GM23338 (cell line): ENCODE results near the gene ECT2. TPM values are rescaled to one million over a fixed set of nuclear protein-coding genes. Genes with fewer than 3 reads are reported as not detected.
A peak's percentile ranks its signal among the peaks of the same experiment; 100 is the strongest.

Source experiments
- ATAC-seq: fragments of 200-7000 bp; cut with Tn5 transposase; 3 replicates; pipeline ENCODE4 v1.9.1; 2020
- DNase-seq: peaks from one replicate; pipeline ENCODE4 v3.0.0-alpha.2; 2015; ENCODE audit warnings: low spot score
- H2AFZ ChIP-seq: fragments of 200-600 bp; sonication (generic); 2 replicates; pipeline ENCODE4 v1.8.0; 2016; ENCODE audit warnings: antibody characterized with exemption, mild to moderate bottlenecking, moderate library complexity
- H3F3A ChIP-seq: fragments of 200-600 bp; sonication (generic); replicated peaks from 2 replicates; pipeline ENCODE4 v1.8.0; 2017; ENCODE audit warnings: antibody characterized with exemption, mixed run types, low read depth
- H3K27ac ChIP-seq: fragments of 200-600 bp; sonication (generic); 2 replicates; pipeline ENCODE4 v1.6.1; 2016; ENCODE audit warnings: low read depth
- H3K27me3 ChIP-seq: fragments of 200-600 bp; sonication (generic); 2 replicates; pipeline ENCODE4 v1.8.0; 2016; ENCODE audit warnings: mild to moderate bottlenecking, mixed run types, moderate library complexity; ENCODE audit not compliant: insufficient read depth
- H3K36me3 ChIP-seq: fragments of 200-600 bp; sonication (generic); 2 replicates; pipeline ENCODE4 v1.8.0; 2016; ENCODE audit warnings: mild to moderate bottlenecking; ENCODE audit not compliant: insufficient read depth
- H3K4me1 ChIP-seq: fragments of 200-600 bp; sonication (generic); 2 replicates; pipeline ENCODE4 v1.8.0; 2016; ENCODE audit warnings: mild to moderate bottlenecking, moderate library complexity; ENCODE audit not compliant: insufficient read depth
- H3K4me2 ChIP-seq: fragments of 200-600 bp; sonication (generic); 2 replicates; pipeline ENCODE4 v1.7.1; 2017; ENCODE audit warnings: mixed run types
- H3K4me3 ChIP-seq: fragments of 200-600 bp; sonication (generic); 2 replicates; pipeline ENCODE4 v1.6.1; 2016; ENCODE audit warnings: mixed run types
- H3K79me2 ChIP-seq: fragments of 200-600 bp; sonication (generic); replicated peaks from 2 replicates; pipeline ENCODE4 v1.8.0; 2017; ENCODE audit warnings: mild to moderate bottlenecking; ENCODE audit not compliant: insufficient read depth
- H3K9me2 ChIP-seq: fragments of 200-600 bp; sonication (generic); 2 replicates; pipeline ENCODE4 v1.8.0; 2017; ENCODE audit not compliant: insufficient read depth
- H4K20me1 ChIP-seq: fragments of 200-600 bp; sonication (generic); replicated peaks from 2 replicates; pipeline ENCODE4 v1.8.0; 2017; ENCODE audit warnings: mild to moderate bottlenecking; ENCODE audit not compliant: insufficient read depth
- H3K27ac Mint-ChIP-seq: 2 replicates; pipeline ENCODE4 v1.8.0; 2020; ENCODE audit warnings: inconsistent platforms, mild to moderate bottlenecking, moderate library complexity, mixed read lengths
- H3K27me3 Mint-ChIP-seq: 3 replicates; pipeline ENCODE4 v1.8.0; 2022; ENCODE audit warnings: low read depth, mild to moderate bottlenecking, moderate library complexity, mixed read lengths, inconsistent platforms; ENCODE audit not compliant: insufficient read depth, poor library complexity
- H3K36me3 Mint-ChIP-seq: 3 replicates; pipeline ENCODE4 v1.8.0; 2021; ENCODE audit warnings: low read depth, mild to moderate bottlenecking, inconsistent platforms, moderate library complexity, mixed read lengths
- H3K4me1 Mint-ChIP-seq: 3 replicates; pipeline ENCODE4 v1.8.0; 2020; ENCODE audit warnings: mild to moderate bottlenecking, inconsistent platforms, mixed read lengths
- H3K4me3 Mint-ChIP-seq: 3 replicates; pipeline ENCODE4 v1.8.0; 2021; ENCODE audit warnings: moderate library complexity, mild to moderate bottlenecking, inconsistent platforms, mixed read lengths
- H3K9me3 Mint-ChIP-seq: 3 replicates; pipeline ENCODE4 v1.8.0; 2020; ENCODE audit warnings: moderate library complexity, mild to moderate bottlenecking, inconsistent platforms, mixed read lengths
- CREB1 ChIP-seq: fragments of 250-450 bp; sonication (Bioruptor Pico); IDR thresholded peaks from 2 replicates; pipeline ENCODE4 v1.5.0; 2020; ENCODE audit warnings: low read depth, mild to moderate bottlenecking, moderate library complexity
- CTCF ChIP-seq, 2 experiments: fragments of 200-600 bp in 1 of 2; sonication (generic) in 1 of 2; conservative IDR thresholded peaks; 2 replicates each; pipeline versions ENCODE4 v1.5.1 to v1.6.1; 2016 to 2017; ENCODE audit warnings: antibody characterized with exemption in 2 of 2, low read depth in 2 of 2, mild to moderate bottlenecking in 2 of 2, moderate library complexity in 1 of 2
- ETS1 ChIP-seq: IDR thresholded peaks from 2 replicates; pipeline ENCODE4 v1.6.1; 2016; ENCODE audit warnings: antibody characterized with exemption
- EZH2 ChIP-seq: fragments of 200-600 bp; sonication (generic); IDR thresholded peaks from one replicate; pipeline ENCODE4 v1.8.0; 2017; ENCODE audit warnings: antibody characterized with exemption, mild to moderate bottlenecking, low read depth; ENCODE audit not compliant: unreplicated experiment
- EZH2phosphoT487 ChIP-seq: fragments of 200-600 bp; sonication (generic); IDR thresholded peaks from one replicate; pipeline ENCODE4 v1.8.1; 2018; ENCODE audit warnings: antibody characterized with exemption; ENCODE audit not compliant: unreplicated experiment
- JUNB ChIP-seq: IDR thresholded peaks from one replicate; pipeline ENCODE4 v1.6.1; 2016; ENCODE audit warnings: antibody characterized with exemption; ENCODE audit not compliant: unreplicated experiment
- NANOG ChIP-seq: IDR thresholded peaks from 2 replicates; pipeline ENCODE4 v1.6.1; 2016; ENCODE audit warnings: antibody characterized with exemption, borderline replicate concordance
- POLR2AphosphoS5 ChIP-seq: IDR thresholded peaks from 2 replicates; pipeline ENCODE4 v1.6.1; 2016; ENCODE audit warnings: antibody characterized with exemption, low read depth
- REST ChIP-seq: IDR thresholded peaks from one replicate; pipeline ENCODE4 v1.6.1; 2018; ENCODE audit warnings: antibody characterized with exemption; ENCODE audit not compliant: unreplicated experiment
- STAT1 ChIP-seq: IDR thresholded peaks from one replicate; pipeline ENCODE4 v1.6.1; 2016; ENCODE audit warnings: antibody characterized with exemption; ENCODE audit not compliant: unreplicated experiment
- ZNF114 ChIP-seq: fragments of 250-450 bp; sonication (Bioruptor Pico); IDR thresholded peaks from 2 replicates; pipeline ENCODE4 v1.5.0; 2020; ENCODE audit warnings: mild to moderate bottlenecking, moderate library complexity
- ZNF331 ChIP-seq: fragments of 250-450 bp; sonication (Bioruptor Pico); IDR thresholded peaks from 2 replicates; pipeline ENCODE4 v1.5.0; 2020; ENCODE audit warnings: low read depth, mild to moderate bottlenecking, moderate library complexity
- ZNF462 ChIP-seq: fragments of 250-450 bp; sonication (Bioruptor Pico); IDR thresholded peaks from 2 replicates; pipeline ENCODE4 v1.5.0; 2020; ENCODE audit warnings: mild to moderate bottlenecking, moderate library complexity
- polyA plus RNA-seq: library from polyadenylated mRNA; unstranded; fragments of >200 nt; fragmentation: Nextera tagmentation; extraction: Ambion mirVana; gene quantifications from 2 replicates; pipeline ENCODE4 v1.2.1, GENCODE V29; 2016
- total RNA-seq: library from RNA; depleted of rRNA; stranded (reverse); fragments of >200 nt; shearing (Covaris generic); gene quantifications from 2 replicates; pipeline ENCODE4 v1.2.3, GENCODE V29; 2014

ECT2 gene
- total and polyA plus RNA-seq, 2 experiments from 2014 or later: 102 to 111 TPM

- Histone ChIP-seq H2AFZ (peak overlapping the region; percentile 91), H3K27ac (no peak overlapping the region), H3K4me2 (peak overlapping the region; percentile 81), H3K36me3 (no peaks in the 10 kb centered on the region), H3K9me2 (no peaks in the 10 kb centered on the region), H3K4me3 (peak overlapping the region; percentile 77), H3K4me1 (no peaks in the 10 kb centered on the region; the same call in 1 of the 2 replicates), H4K20me1 (no peaks in the 10 kb centered on the region), H3K79me2 (peaks cover 4% of the 10 kb centered on the region; the same call in 1 of the 2 replicates), H3F3A (no peaks in the 10 kb centered on the region), H3K27me3 (0 out of 2 replicates have a peak, but pooled peaks cover 7% of the 10 kb centered on the region)
- ATAC-seq (no peak), DNase-seq (no peak)
- H3K27me3 Mint-ChIP-seq: peaks cover 5% of the 10 kb centered on the region
- H3K27ac Mint-ChIP-seq: 0 out of 2 replicates have a peak overlapping the region, but pooled peaks have one; percentile 41
- peak overlapping the region; percentile 97 for H3K4me3 Mint-ChIP-seq
- peaks cover 9% of the 10 kb centered on the region; the same call in 2 of the 3 replicates for H3K4me1 Mint-ChIP-seq
- no peaks in the 10 kb centered on the region for H3K36me3 Mint-ChIP-seq
- TF ChIP-seq REST (no peak), NANOG (no peak), ZNF331 (CRISPR knock-in tag) (no peak), CREB1 (CRISPR knock-in tag) (no peak), CTCF (conservative IDR thresholded peaks at IDR 0.05; ENCODE audit: low read depth in 2 of 2) (no peak), JUNB (no peak), POLR2AphosphoS5 (no peak), EZH2 (no peak), EZH2phosphoT487 (no peak), STAT1 (no peak), ZNF114 (CRISPR knock-in tag) (no peak), ZNF462 (CRISPR knock-in tag) (no peak), ETS1 (no peak)
- no peaks in the 10 kb centered on the region for H3K9me3 Mint-ChIP-seq
These were observed 39.1 kb upstream of the ECT2 start for GRCh38 chr3:172711454-172711795.
